ENCODE measurements around the gene TRABD2B.

Gene TRABD2B

GRCh38 chr1:47830021-47830420 lies 167.2 kb downstream of the TRABD2B start:
- no peak for TF ChIP-seq CTCF (IDR thresholded peaks at IDR 0.05; ENCODE audit: control insufficient read depth, extremely low read depth, insufficient read depth)

GRCh38 chr1:47828978-47829377 lies 168.2 kb downstream of the TRABD2B start:
- no peak overlapping the region for H3K4me3 ChIP-seq (ENCODE audit: low read depth, low read length)
- no peak for TF ChIP-seq CTCF (IDR thresholded peaks at IDR 0.05; ENCODE audit: control insufficient read depth, extremely low read depth, insufficient read depth)
- DNase-seq (ENCODE audit: low read depth), result no peak

More at GRCh38 chr1:47830021-47830420, 167.2 kb downstream of the TRABD2B start:
- H3K4me3 ChIP-seq (ENCODE audit: low read depth, low read length), result no peak overlapping the region
- DNase-seq (ENCODE audit: low read depth), result no peak

GRCh38 chr1:47827109-47827508 lies 170.1 kb downstream of the TRABD2B start:
- H3K4me3 ChIP-seq (ENCODE audit: low read depth, low read length), result no peak overlapping the region
- TF ChIP-seq CTCF (IDR thresholded peaks at IDR 0.05; ENCODE audit: control insufficient read depth, extremely low read depth, insufficient read depth), result no peak
- DNase-seq (ENCODE audit: low read depth), result no peak

GRCh38 chr1:47824716-47825115 lies 172.5 kb downstream of the TRABD2B start:
- H3K4me3 ChIP-seq (ENCODE audit: low read depth, low read length), result no peak overlapping the region
- DNase-seq (ENCODE audit: low read depth), result no peak
- TF ChIP-seq CTCF (IDR thresholded peaks at IDR 0.05; ENCODE audit: control insufficient read depth, extremely low read depth, insufficient read depth), result no peak

GRCh38 chr1:47824297-47824696 lies 172.9 kb downstream of the TRABD2B start:
- TF ChIP-seq CTCF (IDR thresholded peaks at IDR 0.05; ENCODE audit: control insufficient read depth, extremely low read depth, insufficient read depth), result no peak
- no peak overlapping the region for H3K4me3 ChIP-seq (ENCODE audit: low read depth, low read length)
- no peak for DNase-seq (ENCODE audit: low read depth)

- no peak overlapping the region for H3K4me3 ChIP-seq (ENCODE audit: low read depth, low read length)
- no peak for TF ChIP-seq CTCF (IDR thresholded peaks at IDR 0.05; ENCODE audit: control insufficient read depth, extremely low read depth, insufficient read depth)
- DNase-seq (ENCODE audit: low read depth), result no peak
Measured at GRCh38 chr1:47823040-47823808, 174.0 kb downstream of the TRABD2B start.

- no peak for DNase-seq (ENCODE audit: low read depth)
- no peak for TF ChIP-seq CTCF (IDR thresholded peaks at IDR 0.05; ENCODE audit: control insufficient read depth, extremely low read depth, insufficient read depth)
- H3K4me3 ChIP-seq (ENCODE audit: low read depth, low read length), result no peak overlapping the region
Measured at GRCh38 chr1:47821760-47822159, 175.4 kb downstream of the TRABD2B start.
